Measurements from ENCODE around the gene BRAF. TPM values are rescaled to one million over a fixed set of nuclear protein-coding genes. Genes with fewer than 3 reads are reported as not detected.
"Not testable (repeated sequence)": the region's sequence is repeated elsewhere in the genome, so short reads cannot be mapped to it uniquely, and the experiment has no call there.

BRAF gene
- polyA plus RNA-seq, 10 donors = 8.5 to 15.3 (median 11.8) TPM

DNA sequence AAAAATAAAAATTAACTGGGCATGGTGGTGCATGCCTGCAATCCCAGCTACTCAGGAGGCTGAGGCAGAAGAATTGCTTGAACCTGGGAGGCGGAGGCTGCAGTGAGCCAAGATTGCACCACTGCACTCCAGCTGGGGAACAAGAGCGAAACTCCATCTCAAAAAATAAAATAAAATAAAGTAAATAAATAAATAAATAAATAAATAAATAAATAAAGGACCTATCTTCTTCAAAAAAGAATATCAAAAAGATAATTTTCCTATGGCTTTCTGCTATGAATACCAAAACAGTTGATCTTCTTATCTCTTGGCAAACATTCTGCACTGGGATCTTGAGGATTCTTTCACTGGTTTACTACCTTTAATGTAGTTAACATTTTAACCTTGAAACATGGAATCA is 41.9 kb downstream of the BRAF start:
- DNase-seq = not testable (repeated sequence)

- DNase-seq = no peak
Measured at GRCh38 chr7:140881507-140882228, 43.1 kb downstream of the BRAF start.

- DNase-seq = no peak
Measured at GRCh38 chr7:140877249-140877524, 47.5 kb downstream of the BRAF start.

DNA sequence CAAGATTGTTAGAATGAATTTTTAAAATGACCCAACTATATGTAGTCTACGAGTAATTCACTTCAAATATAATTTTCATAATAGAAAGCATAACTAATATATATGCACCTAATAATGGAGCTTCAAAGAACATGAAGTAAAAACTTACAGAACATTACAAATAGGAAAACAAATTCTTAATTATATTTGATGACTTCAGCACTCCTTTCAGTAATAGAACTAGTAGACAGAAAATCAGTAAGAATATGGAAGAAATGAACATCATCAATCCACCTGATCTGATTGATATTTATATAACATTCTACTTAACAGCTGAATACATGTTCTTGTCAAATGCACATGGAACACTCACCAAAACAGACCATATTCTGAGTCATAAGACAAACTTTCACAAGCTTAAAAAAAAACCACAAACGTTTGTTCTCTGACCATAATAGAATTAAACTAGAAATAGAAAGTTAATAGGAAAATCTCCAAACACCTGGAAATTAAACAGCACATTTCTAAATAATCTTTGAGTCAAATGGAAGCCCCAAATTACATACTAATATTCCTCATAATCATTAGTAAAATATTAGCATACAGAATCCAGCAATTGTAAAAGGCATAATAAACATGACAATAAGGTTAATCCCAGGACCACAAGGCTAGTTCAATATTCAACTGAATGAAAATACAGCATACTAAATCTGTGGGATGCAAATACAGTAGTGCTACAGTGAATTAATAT is 48.0 kb downstream of the BRAF start:
- DNase-seq = peak in 1 of 3 donors; percentile 10

GRCh38 chr7:140873434-140873833 is 51.3 kb downstream of the BRAF start:
- no peak for DNase-seq

DNA sequence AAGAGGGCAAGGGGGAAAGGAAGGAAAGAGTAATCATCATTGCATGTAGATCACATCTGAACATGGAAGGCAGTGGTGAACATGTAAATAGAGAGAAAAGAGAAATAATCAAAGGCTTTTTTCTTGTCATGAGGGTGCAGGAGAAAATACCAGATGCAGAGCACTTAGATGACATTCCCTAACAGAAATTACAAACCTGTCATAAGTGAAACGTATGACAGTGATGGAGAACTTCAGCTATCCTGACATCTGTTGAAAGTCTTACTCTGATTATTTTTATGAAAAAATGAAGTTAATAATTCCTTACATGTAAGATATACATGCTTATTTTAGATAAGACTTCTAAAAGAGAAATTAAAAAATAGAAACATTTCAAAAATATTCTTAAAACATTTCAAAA is 54.7 kb downstream of the BRAF start:
- DNase-seq = no peak

DNA sequence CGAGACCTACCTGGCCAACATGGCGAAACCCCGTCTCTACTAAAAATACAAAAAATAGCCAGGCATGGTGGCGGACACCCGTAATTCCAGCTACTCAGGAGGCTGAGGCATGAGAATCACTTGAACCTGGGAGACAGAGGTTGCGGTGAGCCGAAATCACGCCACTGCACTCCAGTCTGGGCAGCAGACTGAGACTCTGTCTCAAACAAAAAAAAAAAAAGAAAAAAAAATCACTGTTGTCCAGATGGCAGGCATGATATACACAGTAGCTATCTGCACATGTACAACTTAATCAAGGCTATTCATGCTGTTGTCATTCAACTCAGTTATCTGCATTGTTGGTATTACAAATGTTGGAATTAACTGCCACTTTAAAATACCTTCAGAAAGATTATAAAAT is 55.3 kb downstream of the BRAF start:
- DNase-seq = no peak

DNA sequence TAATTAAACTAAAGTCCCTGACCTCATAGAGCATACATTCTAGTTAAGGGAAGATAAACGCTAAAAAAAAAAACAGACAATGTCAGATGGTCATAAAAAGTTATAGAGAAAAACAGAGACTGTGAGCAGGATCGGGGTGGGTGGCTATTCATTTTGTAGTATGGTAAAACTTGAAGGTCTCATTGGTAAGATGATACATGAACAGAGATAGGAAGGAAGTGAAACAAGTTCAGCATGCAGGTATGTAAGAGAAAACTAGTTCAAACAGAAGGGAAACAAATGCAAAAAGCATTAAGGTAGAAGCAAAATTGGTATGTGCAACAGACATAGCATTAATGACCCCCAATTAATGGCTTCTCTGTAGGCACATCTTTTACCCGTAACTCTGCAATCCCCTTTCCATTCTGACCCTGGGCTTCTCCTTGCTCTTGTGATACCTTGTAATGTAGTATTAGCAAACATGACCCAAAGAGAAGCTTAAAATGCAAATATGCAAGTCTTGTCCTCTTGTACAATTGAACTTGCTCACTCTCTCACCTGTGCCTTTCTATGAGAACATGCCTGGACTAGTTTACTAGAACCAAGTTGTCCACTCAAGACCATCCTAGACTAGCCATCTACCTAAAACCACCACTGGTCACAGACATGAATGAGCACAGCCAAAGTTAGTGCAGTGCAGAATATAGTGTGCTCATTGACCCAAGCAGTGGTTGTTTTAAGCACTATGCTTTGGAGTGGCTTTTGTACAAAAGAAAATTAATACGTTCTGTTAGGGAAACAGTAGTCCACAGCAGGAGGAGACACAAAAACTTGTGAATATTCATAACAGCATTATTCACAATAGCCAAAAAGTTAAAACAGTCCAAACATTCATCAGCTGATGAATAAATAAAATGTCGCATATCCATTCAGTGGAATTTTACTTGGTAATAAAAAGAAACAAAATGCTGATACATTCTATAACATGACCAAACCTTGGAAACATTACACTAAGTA is 57.0 kb downstream of the BRAF start:
- no peak for DNase-seq

DNA sequence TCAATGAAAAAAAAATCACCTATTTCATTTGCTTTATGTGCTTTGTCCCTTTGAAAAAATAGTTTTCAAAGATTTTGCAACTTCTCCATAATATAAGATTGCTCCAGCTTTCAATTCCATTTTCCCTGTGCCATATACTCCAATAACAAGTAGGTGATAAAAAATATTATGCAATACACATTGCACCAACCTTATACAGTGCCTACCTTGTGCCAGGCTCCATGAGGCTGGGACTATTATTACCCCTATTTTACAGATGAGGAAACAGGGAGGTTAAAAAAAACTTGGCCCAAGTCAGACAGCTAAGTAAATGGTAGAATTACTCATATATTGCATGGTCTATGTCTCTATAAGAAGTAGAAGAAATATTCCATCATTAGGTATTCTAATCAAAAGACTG is 57.8 kb downstream of the BRAF start:
- DNase-seq = no peak

- no peak for DNase-seq
Measured at GRCh38 chr7:140864732-140865131, 60.0 kb downstream of the BRAF start.

- DNase-seq = no peak
Measured at GRCh38 chr7:140863867-140864266, 60.9 kb downstream of the BRAF start.

- no peak for DNase-seq
Measured at GRCh38 chr7:140863184-140863583, 61.5 kb downstream of the BRAF start.

DNA sequence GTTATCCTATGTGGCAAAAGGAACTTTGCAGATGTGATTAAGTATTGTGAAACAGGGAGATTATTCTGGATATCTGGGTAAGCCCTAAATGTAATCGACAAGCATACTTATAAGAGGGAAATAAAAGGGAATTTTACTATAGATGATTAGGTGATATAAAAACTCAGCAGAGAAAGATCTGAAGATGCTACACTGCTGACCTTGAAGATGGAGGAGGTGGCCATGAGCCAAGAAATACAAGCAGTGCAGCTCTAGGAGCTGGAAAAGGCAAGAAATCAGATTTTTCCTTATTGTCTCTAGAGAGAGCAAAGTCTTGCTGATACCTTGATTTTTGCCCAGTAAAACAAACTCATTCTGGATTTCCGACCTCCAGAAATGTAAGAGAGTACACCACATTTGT is 67.7 kb downstream of the BRAF start:
- peak in 1 of 3 donors; percentile 22 for DNase-seq

GRCh38 chr7:140841166-140841715 is 83.5 kb downstream of the BRAF start:
- DNase-seq = no peak

DNA sequence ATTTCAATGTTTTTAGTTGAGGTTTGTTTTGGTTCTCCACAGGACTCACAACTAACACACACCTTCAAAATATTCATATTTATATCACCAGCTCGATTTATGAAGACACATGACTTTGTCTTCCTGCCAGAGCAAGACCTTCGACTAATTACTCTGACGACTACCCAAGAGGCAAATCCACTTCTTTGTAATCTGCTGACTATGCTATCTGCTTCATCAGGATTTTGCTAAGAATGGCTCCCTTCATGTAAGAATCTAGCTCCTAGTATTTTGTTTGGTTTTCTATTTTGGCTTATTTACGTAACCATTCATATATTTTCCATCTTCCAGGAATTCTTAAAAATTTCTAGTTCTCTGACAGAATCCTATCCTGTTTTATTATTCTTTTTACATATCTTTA is 93.0 kb downstream of the BRAF start:
- DNase-seq = no peak

DNA sequence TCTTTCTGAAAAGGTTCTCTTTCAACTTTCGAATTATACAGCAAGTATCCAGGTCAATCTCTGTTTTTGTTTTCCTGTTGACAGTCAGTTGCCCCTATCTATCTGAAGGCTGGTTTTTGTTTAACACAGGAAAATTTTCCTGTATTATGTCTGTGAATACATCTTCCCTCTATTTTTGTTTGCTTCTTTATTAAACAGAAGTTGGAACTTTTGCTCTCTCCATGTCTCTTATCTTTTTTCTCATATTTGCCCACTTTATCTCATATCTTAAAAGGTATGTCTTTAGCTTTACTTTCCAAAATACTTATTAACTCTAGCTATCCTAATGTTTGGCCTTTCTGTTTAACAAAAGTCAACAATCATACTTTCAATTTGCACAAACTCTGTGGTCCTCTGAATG is 95.0 kb downstream of the BRAF start:
- DNase-seq = no peak

DNA sequence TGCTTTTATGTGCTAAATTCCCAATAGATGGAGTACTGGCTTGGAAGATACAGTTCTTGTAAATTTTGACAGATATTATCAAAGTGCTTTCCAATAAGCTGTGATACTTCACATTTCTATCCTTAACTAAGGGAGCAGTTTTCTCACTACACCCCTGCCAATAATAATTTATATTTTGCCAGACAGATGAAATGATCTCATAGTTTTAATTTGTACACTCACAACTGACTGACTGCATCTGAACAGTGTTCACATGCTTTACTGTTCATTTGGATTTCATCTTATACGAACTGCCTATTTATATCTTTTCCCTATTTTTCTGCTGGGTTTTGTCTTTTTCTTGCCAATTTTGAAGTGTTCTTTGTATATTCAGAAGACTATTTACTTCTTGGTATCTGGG is 96.0 kb downstream of the BRAF start:
- DNase-seq = no peak

DNA sequence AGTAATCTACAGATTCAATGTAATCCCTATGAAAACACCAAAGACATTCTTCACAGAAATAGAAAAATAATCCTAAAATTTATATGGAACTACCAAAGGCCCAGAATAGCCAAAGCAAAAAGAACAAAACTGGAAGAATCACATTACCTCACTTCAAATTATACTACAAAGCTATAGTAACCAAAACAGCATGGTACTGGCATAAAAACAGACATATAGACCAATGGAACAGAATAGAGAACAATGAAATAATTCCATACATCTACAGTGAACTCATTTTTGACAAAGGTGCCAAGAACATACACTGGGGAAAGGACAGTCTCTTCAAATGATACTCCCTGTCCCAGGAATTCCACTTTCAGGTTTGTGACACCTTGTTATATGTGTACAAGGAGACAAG is 107.3 kb downstream of the BRAF start:
- DNase-seq = not testable (repeated sequence)

DNA sequence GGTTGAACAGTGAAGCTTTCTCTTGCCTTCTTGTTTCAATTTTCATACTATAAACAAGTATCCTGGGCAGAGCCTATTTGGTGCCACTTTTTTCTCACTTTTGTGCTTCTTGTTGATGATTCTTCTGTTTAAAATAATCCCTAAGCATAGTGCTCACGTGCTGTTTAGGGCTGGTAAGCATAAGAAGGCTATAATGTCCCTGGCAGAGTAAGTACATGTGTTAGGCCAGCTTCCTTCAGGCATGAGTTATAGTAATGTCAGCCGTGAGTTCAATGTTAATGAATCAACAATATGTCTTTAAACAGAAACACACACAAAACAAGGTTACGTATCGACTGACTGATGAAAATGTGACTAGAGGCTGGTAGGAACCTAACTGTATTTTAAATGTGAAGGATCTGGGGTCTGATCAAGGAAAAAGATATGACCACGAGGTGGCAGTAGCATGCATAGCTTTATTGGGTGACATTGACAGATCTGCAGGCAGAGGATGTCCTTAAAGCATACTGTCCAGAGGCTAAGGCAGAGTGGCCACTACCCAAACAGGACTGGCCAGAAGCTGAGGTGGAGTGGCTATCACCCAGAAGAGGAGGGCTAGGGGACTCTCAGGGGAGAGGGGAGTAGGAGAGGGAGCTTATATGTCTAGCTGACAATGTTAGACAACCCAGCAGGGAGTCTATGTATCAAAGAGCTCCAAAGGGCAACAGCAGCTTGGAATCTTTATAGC is 113.7 kb downstream of the BRAF start:
- DNase-seq = peak; percentile 57 to 81 (median 69)

DNA sequence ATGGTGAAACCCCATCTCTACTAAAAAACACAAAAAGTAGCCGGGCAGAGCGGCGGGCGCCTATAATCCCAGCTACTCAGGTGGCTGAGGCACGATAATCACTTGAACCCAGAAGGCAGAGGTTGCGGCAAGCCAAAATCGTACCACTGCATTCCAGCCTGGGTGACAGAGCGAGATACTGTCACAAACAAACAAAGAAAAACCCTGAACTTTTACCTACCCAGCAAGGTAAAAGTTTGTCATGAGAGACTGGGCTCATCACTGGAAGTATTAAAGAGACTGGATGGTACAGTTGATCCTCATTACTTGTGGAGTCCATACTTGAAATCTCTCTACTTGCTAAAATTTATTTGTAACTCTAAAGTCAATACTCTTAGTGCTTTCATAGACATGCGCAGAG is 114.3 kb downstream of the BRAF start:
- no peak for DNase-seq

DNA sequence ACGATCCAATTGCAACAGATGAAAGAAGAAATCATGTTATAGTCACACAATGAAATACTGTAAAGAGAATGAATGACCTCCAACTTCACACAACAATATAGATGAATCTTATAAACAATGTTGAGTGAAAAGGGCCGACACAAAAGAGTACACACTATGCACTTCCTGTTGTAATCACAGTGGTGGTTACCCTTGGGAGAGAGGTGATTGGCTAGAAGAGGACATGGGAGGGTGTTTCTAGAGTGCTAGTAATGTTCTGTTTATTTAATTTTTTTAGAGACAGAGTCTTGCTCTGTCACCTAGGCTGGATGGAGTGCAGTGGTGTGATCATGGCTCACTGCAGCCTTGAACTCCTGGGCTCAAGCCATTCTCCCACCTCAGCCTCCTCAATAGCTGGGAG is 145.8 kb downstream of the BRAF start:
- no peak for DNase-seq

GRCh38 chr7:140778568-140778967 is 146.2 kb downstream of the BRAF start:
- DNase-seq = no peak
